ENCODE measurements around the gene HECTD4.

GRCh38 chr12:112321245-112321644 is 61.0 kb downstream of the HECTD4 start:
- no peak for TF ChIP-seq CTCF (IDR thresholded peaks at IDR 0.05)
- TF ChIP-seq POLR2A (IDR thresholded peaks at IDR 0.05), result no peak

All from body of pancreas (tissue), 4 donors.